COR-L47 (cell line): ENCODE data around the gene HEBP2.
A peak's percentile ranks its signal among the peaks of the same experiment; 100 is the strongest.
"Not testable (repeated sequence)": the region's sequence is repeated elsewhere in the genome, so short reads cannot be mapped to it uniquely, and the experiment has no call there.

ENCODE experiments used
- DNase-seq: peaks from one replicate; lab custom pipeline; 2025; lab: John Stamatoyannopoulos, UW

Gene HEBP2

GRCh38 chr6:138424004-138424904 lies 20.2 kb downstream of the HEBP2 start:
- DNase-seq, result no peak

- not testable (repeated sequence) for DNase-seq
Measured at GRCh38 chr6:138425256-138425655, 21.2 kb downstream of the HEBP2 start.

- no peak for DNase-seq
Measured at GRCh38 chr6:138426500-138427123, 22.6 kb downstream of the HEBP2 start.

- no peak for DNase-seq
Measured at GRCh38 chr6:138427701-138428100, 23.7 kb downstream of the HEBP2 start.

- peak; percentile 18 for DNase-seq
Measured at GRCh38 chr6:138428944-138429598, 25.0 kb downstream of the HEBP2 start.

GRCh38 chr6:138429761-138430160 lies 25.7 kb downstream of the HEBP2 start:
- DNase-seq, result no peak

GRCh38 chr6:138430361-138431145 lies 26.5 kb downstream of the HEBP2 start:
- no peak for DNase-seq

- no peak for DNase-seq
Measured at GRCh38 chr6:138431256-138432062, 27.4 kb downstream of the HEBP2 start.

- no peak for DNase-seq
Measured at GRCh38 chr6:138432063-138432356, 28.0 kb downstream of the HEBP2 start.

- no peak for DNase-seq
Measured at GRCh38 chr6:138434096-138434495, 30.1 kb downstream of the HEBP2 start.

- no peak for DNase-seq
Measured at GRCh38 chr6:138434925-138435324, 30.9 kb downstream of the HEBP2 start.

GRCh38 chr6:138439546-138439945 lies 35.5 kb downstream of the HEBP2 start:
- DNase-seq, result no peak

GRCh38 chr6:138440296-138440695 lies 36.3 kb downstream of the HEBP2 start:
- no peak for DNase-seq

- no peak for DNase-seq
Measured at GRCh38 chr6:138440758-138441357, 36.8 kb downstream of the HEBP2 start.

- no peak for DNase-seq
Measured at GRCh38 chr6:138441965-138442364, 37.9 kb downstream of the HEBP2 start.

GRCh38 chr6:138442663-138443062 lies 38.6 kb downstream of the HEBP2 start:
- DNase-seq, result no peak

GRCh38 chr6:138443979-138444378 lies 40.0 kb downstream of the HEBP2 start:
- no peak for DNase-seq

GRCh38 chr6:138446821-138447220 lies 42.8 kb downstream of the HEBP2 start:
- no peak for DNase-seq

- no peak for DNase-seq
Measured at GRCh38 chr6:138450445-138450844, 46.4 kb downstream of the HEBP2 start.

GRCh38 chr6:138451043-138451442 lies 47.0 kb downstream of the HEBP2 start:
- DNase-seq, result no peak
